Epidermal melanocyte (primary cell): ENCODE results near the gene MIA2.

Experiments used
- DNase-seq: peaks from one replicate; pipeline ENCODE4 v3.0.0; 2011; ENCODE audit warnings: low spot score; ENCODE audit not compliant: insufficient read length

The MIA2 gene

GRCh38 chr14:39384177-39384576 is 150.5 kb downstream of the MIA2 start:
- no peak for DNase-seq

- no peak for DNase-seq
Measured at GRCh38 chr14:39393289-39393688, 159.6 kb downstream of the MIA2 start.

- DNase-seq: no peak
Measured at GRCh38 chr14:39395555-39396254, 162.0 kb downstream of the MIA2 start.

GRCh38 chr14:39396448-39396847 is 162.7 kb downstream of the MIA2 start:
- DNase-seq: no peak

GRCh38 chr14:39398382-39398781 is 164.7 kb downstream of the MIA2 start:
- no peak for DNase-seq

- DNase-seq: no peak
Measured at GRCh38 chr14:39406560-39406959, 172.8 kb downstream of the MIA2 start.

- DNase-seq: no peak
Measured at GRCh38 chr14:39416072-39416471, 182.4 kb downstream of the MIA2 start.

- DNase-seq: no peak
Measured at GRCh38 chr14:39417014-39417413, 183.3 kb downstream of the MIA2 start.

GRCh38 chr14:39419272-39419671 is 185.6 kb downstream of the MIA2 start:
- DNase-seq: no peak

- DNase-seq: no peak
Measured at GRCh38 chr14:39422243-39422642, 188.5 kb downstream of the MIA2 start.

- no peak for DNase-seq
Measured at GRCh38 chr14:39423793-39424192, 190.1 kb downstream of the MIA2 start.

- no peak for DNase-seq
Measured at GRCh38 chr14:39425947-39426346, 192.2 kb downstream of the MIA2 start.

GRCh38 chr14:39426605-39427004 is 192.9 kb downstream of the MIA2 start:
- no peak for DNase-seq

GRCh38 chr14:39428118-39428517 is 194.4 kb downstream of the MIA2 start:
- no peak for DNase-seq

GRCh38 chr14:39430762-39431415 is 197.2 kb downstream of the MIA2 start:
- no peak for DNase-seq

- no peak for DNase-seq
Measured at GRCh38 chr14:39431416-39432178, 197.9 kb downstream of the MIA2 start.

GRCh38 chr14:39432179-39432618 is 198.5 kb downstream of the MIA2 start, which contains the start of gene FBXO33:
Gene FBXO33 (minus strand): TSS chr14:39432433. CDS start chr14:39432162, 271 bp downstream.
- DNase-seq: peak; percentile 86

- DNase-seq: peak; percentile 57
Measured at GRCh38 chr14:39432619-39433451, 199.1 kb downstream of the MIA2 start.

- no peak for DNase-seq
Measured at GRCh38 chr14:39433452-39433813, 199.7 kb downstream of the MIA2 start.

GRCh38 chr14:39434401-39434800 is 200.7 kb downstream of the MIA2 start:
- no peak for DNase-seq

- no peak for DNase-seq
Measured at GRCh38 chr14:39435241-39435640, 201.5 kb downstream of the MIA2 start.
